Embryonic facial prominence (tissue), 1 donor: ENCODE results near the gene CEP78.
"Not testable (repeated sequence)": the region's sequence is repeated elsewhere in the genome, so short reads cannot be mapped to it uniquely, and the experiment has no call there.

Experiments
- DNase-seq: peaks from one replicate; pipeline ENCODE4 v3.0.0-alpha.2; 2016; ENCODE audit errors: extremely low spot score

The CEP78 gene

GRCh38 chr9:78234810-78235209 lies 1.1 kb upstream of the CEP78 start:
- DNase-seq = no peak

- no peak for DNase-seq
These were observed 566 bp upstream of the CEP78 start for GRCh38 chr9:78235256-78235761.

GRCh38 chr9:78236551-78236910 lies 656 bp downstream of the CEP78 start:
- no peak for DNase-seq

- no peak for DNase-seq
These were observed 2.5 kb downstream of the CEP78 start for GRCh38 chr9:78238046-78239038.

- no peak for DNase-seq
These were observed 3.6 kb downstream of the CEP78 start for GRCh38 chr9:78239506-78239905.

GRCh38 chr9:78242041-78242440 lies 6.2 kb downstream of the CEP78 start:
- no peak for DNase-seq

- no peak for DNase-seq
These were observed 7.3 kb downstream of the CEP78 start for GRCh38 chr9:78243130-78243529.

- DNase-seq = no peak
These were observed 9.5 kb downstream of the CEP78 start for GRCh38 chr9:78245401-78245800.

- DNase-seq = no peak
These were observed 12.8 kb downstream of the CEP78 start for GRCh38 chr9:78248635-78249034.

GRCh38 chr9:78249542-78249941 lies 13.7 kb downstream of the CEP78 start:
- no peak for DNase-seq

- no peak for DNase-seq
These were observed 16.7 kb downstream of the CEP78 start for GRCh38 chr9:78252616-78253015.

GRCh38 chr9:78253285-78253684 lies 17.4 kb downstream of the CEP78 start:
- no peak for DNase-seq

- no peak for DNase-seq
These were observed 25.6 kb downstream of the CEP78 start for GRCh38 chr9:78261403-78262001.

GRCh38 chr9:78262655-78263054 lies 26.8 kb downstream of the CEP78 start:
- no peak for DNase-seq

GRCh38 chr9:78267889-78268288 lies 32.0 kb downstream of the CEP78 start:
- DNase-seq = no peak

- DNase-seq = no peak
These were observed 33.9 kb downstream of the CEP78 start for GRCh38 chr9:78269784-78270183.

GRCh38 chr9:78272307-78272706 lies 36.4 kb downstream of the CEP78 start:
- no peak for DNase-seq

- no peak for DNase-seq
These were observed 37.9 kb downstream of the CEP78 start for GRCh38 chr9:78273761-78274160.

GRCh38 chr9:78278177-78278777 lies 42.4 kb downstream of the CEP78 start:
- no peak for DNase-seq

GRCh38 chr9:78278801-78279200 lies 42.9 kb downstream of the CEP78 start:
- no peak for DNase-seq

GRCh38 chr9:78280982-78281668 lies 45.2 kb downstream of the CEP78 start:
- DNase-seq = no peak

- DNase-seq = not testable (repeated sequence)
These were observed 48.3 kb downstream of the CEP78 start for GRCh38 chr9:78284181-78284580.
